GM19043 (cell line): ENCODE data around the gene TXNL4B.

Experiments
- ATAC-seq: cut with Tn5 transposase; IDR thresholded peaks from one replicate; pipeline ENCODE4 v1.9.1; 2021; ENCODE audit warnings: low read depth; ENCODE audit not compliant: unreplicated experiment

TXNL4B gene

DNA sequence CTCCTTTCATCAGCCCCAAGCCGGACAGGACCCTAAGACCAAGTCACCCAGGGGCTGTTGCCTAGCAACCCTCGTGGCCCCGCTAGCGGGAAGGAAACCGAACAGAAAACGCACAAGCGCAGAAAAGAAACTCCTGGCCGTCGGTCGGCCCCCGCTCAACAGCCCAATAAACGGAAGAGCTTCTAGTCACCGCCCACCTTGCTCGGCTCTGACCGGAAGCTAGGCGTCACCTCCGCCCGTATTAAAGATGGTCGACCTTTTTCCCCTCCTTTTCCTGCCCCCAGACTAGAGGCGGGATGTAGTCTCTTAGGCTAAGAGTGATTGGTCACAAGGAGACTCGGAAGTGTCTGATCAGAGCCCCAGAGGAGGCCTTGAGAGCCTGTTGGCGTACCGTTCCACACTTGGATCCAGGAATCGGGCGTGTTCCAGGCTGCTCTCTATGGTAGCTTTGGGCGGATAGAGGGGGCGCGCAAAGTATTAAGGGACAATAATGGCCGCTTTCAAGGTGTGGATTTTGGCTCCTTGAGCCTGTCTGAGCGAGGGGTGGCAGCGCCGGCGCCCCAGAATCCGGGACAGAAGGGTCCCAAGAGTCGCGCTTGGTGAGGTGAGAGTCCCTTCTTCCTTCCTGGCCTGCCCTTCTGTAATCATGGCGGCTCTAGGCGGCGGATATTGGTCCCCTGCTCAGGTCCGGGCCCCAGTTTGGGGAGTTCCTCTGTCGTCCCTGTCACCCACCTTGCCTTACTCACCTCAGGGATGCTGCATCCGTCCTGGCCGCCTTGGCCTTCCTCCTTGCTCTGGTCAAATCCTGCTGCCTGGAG, at the start of gene TXNL4B, which contains the start of gene DHX38:
Gene TXNL4B, minus strand, starts transcription at position 173 of the 818 bp plus-strand sequence. CDS start 2,871 bp downstream, outside the sequence.
Gene DHX38, plus strand, starts transcription at position 400 of the 818 bp plus-strand sequence. CDS start 2,311 bp downstream, outside the sequence.
- peak; percentile 98 for ATAC-seq

GRCh38 chr16:72142476-72142875, 49.1 kb upstream of the TXNL4B start:
- no peak for ATAC-seq

- ATAC-seq: no peak
Observed at GRCh38 chr16:72139908-72140307, 46.5 kb upstream of the TXNL4B start.

DNA sequence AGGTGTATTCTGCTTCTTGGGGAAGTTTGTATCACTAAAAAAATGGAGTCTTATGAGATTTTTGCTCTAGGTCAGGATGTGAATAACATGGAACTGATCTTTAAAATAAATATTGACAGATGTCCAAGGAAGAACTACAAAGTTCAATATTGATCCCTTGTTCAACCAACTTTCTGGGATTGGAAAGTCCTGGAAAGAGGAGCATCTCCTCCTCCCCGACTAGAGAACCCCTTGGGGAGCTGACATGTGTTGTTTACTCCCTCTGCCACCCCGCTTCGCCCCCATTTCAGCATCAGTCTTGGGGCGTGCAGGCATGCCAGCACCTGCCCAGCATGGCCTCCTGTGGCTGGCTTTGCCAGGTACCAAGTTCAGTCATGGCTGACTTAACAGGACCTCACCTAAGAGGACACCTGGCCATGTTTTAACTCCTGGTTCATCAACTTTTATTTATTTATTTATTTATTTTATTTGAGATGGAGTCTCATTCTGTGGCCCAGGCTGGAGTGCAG, 44.7 kb upstream of the TXNL4B start:
- no peak for ATAC-seq

GRCh38 chr16:72137380-72138063, 44.1 kb upstream of the TXNL4B start:
- ATAC-seq: no peak

- no peak for ATAC-seq
Observed at GRCh38 chr16:72134507-72134906, 41.1 kb upstream of the TXNL4B start.

GRCh38 chr16:72132726-72133125, 39.3 kb upstream of the TXNL4B start:
- no peak for ATAC-seq

- no peak for ATAC-seq
Observed at GRCh38 chr16:72131036-72131435, 37.6 kb upstream of the TXNL4B start.

- no peak for ATAC-seq
Observed at GRCh38 chr16:72129976-72130656, 36.7 kb upstream of the TXNL4B start.

GRCh38 chr16:72128701-72129100, 35.3 kb upstream of the TXNL4B start:
- no peak for ATAC-seq

GRCh38 chr16:72126429-72126765, 33.0 kb upstream of the TXNL4B start:
- ATAC-seq: no peak

DNA sequence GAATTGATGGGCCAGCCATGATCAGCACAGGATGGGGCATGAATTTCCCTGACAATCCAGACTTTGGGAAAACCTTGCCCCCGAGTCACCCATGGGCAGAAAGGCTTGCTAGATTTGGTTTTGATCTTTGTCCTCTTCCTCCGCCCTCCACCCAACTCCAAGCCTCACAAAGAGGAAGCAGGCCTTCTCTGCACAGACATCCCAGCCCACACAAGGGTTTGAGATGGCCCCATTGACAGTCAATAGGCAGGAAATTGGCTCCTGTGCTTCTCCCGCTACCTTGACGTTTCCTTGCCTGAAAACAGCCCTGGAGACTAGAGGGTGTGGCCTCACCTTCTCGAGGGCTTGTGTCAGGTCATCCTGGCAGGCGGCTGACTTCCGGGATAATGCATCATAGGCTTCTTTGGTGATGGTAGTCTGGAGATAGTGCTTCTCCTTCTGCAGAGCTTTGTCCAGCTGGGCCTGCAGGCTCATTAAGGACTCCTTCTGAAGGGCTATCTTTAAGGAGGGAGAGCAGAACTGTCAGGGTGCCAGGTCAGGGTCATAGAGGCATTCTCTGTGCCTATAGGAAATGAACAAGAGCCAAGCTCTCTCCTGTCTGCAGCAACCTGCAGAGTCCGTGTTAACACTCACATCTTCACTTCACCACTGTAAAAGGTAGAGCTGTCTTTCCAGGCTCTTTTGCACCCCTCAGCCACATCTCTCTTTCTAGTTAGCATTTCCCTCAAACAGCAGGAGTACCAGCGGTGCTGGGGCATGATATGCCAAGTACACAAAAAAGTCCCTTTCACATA, 32.4 kb upstream of the TXNL4B start:
- no peak for ATAC-seq

DNA sequence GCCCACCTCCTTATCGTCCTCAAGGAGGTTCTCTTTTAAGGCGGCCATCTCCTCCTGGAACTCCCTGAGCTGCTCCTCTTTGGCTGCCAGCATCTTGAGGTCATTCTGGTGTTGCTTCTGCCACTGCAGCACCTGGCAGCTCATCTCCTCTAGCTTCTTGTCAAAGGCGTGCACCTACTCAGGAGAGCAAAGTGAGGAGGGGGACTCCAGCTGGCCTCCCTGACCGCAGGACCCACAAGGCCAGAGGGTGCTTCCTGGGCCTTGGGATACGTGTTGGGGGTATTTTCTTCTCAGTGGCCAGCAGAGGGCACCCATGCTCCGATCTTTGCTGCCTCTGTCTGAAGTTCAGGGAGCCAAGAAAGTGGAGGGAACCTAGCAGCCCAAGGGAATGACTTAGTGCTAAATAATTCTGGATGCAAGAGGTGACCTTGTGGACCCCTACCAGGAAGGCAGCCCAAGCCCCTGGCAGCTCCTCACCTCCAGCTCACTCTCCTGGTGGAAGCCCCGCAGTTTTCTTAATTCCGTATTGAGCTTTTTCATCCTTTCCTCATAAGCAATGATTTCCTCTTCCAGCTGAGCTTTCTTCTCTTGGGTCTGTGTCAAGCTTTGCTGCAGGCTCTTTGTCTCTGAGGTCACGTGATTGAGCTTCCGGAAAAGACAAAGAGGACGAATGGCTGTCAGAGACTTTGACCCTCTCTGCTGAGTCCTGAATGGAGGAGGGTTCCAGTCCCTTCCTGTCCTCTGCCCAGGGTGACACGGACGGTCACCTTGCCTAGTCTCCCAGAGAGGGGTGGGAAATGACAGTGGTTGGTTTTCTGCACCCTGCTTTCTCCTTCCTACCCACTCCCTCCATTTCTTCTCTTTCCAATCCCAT, 31.6 kb upstream of the TXNL4B start:
- peak; percentile 50 for ATAC-seq

- no peak for ATAC-seq
Observed at GRCh38 chr16:72124148-72124547, 30.7 kb upstream of the TXNL4B start.

DNA sequence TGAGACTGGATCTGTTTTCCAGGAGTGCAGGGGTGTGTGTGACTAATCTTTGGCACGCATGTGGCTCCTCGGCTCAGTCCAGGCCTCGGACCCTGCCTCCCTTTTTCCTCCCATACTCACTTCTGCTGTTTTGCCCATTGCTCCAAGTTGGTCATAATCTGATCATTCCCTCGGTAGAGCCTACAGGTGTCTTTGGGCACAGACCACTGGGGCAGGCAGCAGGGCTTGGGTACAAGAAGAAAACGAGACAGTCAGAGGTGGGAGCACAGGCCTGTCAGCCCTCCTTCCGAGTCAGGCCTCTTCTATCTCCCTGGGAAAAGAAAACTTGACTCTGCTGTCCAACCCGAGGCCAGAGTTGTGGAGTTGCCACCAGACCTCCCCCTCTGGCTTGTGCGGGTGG, 30.0 kb upstream of the TXNL4B start:
- no peak for ATAC-seq

GRCh38 chr16:72122916-72123315, 29.5 kb upstream of the TXNL4B start:
- ATAC-seq: no peak

DNA sequence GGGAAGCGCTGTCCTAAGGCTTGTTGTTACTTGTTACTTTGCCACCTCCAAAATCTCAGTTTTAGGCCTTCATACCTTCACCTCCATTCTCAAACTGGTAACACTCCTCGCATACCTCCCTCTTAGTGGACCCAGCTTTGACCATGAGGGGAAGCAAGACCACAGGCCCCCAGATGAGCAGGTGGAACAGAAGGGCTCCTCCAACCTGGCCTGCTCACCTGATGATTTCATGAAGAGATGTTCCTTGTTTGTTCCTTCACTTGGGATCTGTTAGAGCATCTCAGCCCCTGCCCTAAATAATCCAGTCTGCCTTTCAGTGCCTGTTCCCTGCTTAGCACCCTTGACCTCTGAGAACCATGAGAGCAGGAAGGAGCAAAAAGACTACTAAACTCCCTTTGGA, 28.9 kb upstream of the TXNL4B start:
- ATAC-seq: no peak

DNA sequence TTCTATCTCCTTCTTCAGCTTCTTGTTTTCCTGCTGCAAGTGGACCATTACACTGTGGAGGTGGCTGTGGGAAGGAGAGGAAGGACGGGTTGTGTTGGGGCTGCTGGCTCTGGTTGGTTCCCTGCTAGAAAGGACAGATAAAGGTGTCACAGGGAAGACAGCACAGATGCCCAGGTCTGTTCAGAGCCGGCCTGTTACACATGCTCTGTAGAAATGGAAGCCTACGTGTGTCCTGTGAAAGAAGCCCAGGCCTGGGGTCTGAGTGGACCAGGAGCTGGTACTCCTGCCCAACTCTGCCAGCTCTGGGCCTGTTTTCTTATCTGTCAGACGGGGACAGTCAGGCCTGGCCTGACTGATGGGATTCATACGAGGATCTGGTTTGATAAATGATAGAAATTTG, 26.6 kb upstream of the TXNL4B start:
- no peak for ATAC-seq

- no peak for ATAC-seq
Observed at GRCh38 chr16:72113616-72113945, 20.2 kb upstream of the TXNL4B start.
